ENCODE data around the gene PHC2.

- TF ChIP-seq ZUFSP (CRISPR knock-in tag; IDR thresholded peaks at IDR 0.05; ENCODE audit: borderline replicate concordance), result no peak
- TF ChIP-seq PBX2 (CRISPR knock-in tag; IDR thresholded peaks at IDR 0.05), result no peak
- TF ChIP-seq ZNF550 (CRISPR knock-in tag; IDR thresholded peaks at IDR 0.05; ENCODE audit: borderline replicate concordance), result no peak
- no peak for TF ChIP-seq ZKSCAN5 (CRISPR knock-in tag; IDR thresholded peaks at IDR 0.05)
- TF ChIP-seq ATF7 (IDR thresholded peaks at IDR 0.05), result no peak
- TF ChIP-seq ATF7 (CRISPR knock-in tag; IDR thresholded peaks at IDR 0.05), result no peak
These were observed 51.1 kb downstream of the PHC2 start for GRCh38 chr1:33379631-33380354.

Data from HepG2 (cell line).